DLD1 (cell line): Measurements from ENCODE around the gene NACA.
"Not testable (repeated sequence)": the region's sequence is repeated elsewhere in the genome, so short reads cannot be mapped to it uniquely, and the experiment has no call there.

Experiments
- in situ Hi-C: cut with HindIII; loops from 2 replicates; pipeline ENCODE4 v1.10.0; 2017; ENCODE audit warnings: low sequenced_read_pairs

The NACA gene

DNA sequence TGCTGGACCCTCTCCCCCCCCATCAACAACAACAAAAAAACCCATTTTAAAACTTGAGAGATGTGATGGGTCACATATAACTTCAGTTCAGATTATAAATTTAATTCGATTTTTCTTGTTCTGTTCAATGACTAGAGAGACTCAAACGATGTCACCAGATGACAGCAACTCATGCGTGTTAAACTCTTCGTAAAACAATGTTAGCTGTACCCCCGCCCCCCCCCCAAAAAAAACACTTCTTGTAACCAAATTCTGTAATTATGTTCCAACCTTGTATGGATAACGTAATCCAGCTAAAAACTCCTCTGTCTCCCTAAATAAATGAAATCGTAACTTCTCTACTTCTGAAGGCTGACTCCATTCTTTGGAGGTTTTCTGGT, 614 bp upstream of the NACA start:
- in situ Hi-C loops: no loop called here

DNA sequence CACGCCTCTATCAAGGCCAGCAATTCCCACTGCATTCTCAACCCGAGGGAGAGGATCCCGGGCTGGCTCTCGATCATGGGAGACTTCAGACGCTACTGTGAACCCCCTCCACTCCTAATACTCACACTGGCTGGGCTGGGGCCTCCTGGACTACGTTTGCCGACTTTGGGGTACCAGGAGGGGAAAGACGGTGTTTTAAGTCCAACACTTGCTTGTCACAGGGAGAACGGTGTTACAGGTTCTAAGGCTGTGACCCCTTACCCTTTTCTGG, 463 bp downstream of the NACA start:
- in situ Hi-C loops: no loop called here

DNA sequence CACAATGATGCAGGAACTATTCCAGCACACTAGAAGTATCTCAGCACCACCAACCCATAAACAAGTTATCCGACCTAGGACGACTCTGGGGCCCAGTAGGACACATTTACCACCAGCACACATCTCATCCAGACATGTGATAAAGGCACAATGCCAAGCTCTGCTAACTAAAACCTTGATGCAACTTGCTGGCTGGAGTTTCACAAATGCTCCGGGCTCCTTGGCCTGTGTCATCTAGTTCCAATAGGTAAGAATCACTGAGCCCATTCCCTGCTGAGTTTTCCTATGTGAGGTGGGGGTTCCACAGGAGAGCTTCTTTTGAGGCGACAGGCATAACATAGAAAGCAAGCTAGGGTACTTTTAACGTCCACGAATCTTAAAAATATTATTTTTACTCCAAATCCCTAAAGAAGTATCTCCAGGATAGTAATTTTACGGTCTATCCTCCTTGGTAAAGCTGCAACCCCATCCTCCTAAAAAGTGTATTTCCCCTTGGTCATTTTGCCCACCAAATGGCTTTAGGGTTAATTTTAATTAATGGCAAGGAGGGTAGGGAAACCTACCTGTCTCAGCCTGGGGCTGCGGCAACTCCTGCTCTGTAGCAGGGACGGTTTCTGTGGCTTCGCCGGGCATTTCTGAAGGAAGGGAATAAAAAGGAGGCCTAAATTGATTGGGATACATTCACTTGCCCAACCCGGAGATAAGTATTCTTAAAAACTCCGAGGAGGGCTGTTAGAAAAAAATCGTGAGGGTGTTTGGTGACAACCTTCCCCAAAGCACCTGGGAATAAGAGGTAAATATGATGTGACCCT, 1.0 kb downstream of the NACA start:
- in situ Hi-C loops: no loop called here

DNA sequence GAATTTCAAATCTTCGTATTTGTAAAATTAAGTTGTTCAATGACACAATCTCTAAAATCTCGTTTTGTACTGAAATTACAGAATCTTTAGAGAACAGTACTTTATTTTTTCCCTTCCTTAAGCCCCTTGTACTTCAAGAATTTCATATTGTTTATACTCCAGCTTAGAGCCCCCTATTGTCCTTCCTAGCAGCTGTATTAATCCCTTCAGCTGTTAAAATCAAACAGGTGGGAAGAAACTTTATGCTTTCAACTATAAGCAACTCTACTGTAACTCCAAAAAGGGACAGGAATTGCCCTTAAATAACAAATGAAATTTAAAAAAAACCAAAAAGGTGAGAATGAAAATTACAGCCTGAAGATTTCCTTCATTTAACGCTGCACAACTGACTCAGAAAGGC, 1.7 kb downstream of the NACA start:
- in situ Hi-C loops: no loop called here

DNA sequence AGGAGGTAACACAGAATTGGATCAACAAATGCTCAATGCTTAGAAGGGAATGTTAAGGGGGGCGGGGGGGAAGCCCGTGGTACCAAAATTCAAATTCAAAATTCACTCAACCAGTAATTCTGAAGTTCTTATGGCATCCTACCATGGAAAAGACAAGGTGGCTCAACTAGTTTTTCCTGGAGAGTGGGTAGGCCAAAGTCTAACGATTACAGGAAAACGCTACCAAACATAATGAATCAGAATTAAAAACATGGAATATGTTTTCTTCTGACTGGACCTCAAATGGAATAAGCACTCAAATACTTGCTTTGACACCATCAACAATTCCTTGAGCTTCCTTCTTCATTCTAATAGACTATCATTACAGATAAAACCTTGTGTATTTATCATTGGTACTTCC, 2.3 kb downstream of the NACA start:
- in situ Hi-C loops: no loop called here

DNA sequence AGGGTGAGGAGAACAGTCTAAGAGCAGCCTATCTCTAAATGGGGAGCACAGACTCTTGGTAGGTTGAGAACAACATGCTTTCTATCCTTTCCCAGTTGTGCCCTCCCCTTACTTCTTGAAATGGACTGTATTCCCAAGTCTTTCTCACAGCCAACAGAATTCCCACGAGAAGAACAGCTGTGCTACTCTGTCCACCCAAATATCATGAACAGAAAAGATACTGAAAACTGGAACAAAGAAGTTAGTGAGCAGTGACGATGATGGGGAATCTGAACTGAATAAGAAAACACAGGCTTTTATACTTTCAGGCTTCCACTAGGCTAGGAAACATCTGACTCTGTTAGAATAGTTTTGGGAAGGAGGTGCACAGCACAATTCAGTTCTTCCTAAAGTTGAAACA, 3.4 kb downstream of the NACA start:
- in situ Hi-C loops: no loop called here

DNA sequence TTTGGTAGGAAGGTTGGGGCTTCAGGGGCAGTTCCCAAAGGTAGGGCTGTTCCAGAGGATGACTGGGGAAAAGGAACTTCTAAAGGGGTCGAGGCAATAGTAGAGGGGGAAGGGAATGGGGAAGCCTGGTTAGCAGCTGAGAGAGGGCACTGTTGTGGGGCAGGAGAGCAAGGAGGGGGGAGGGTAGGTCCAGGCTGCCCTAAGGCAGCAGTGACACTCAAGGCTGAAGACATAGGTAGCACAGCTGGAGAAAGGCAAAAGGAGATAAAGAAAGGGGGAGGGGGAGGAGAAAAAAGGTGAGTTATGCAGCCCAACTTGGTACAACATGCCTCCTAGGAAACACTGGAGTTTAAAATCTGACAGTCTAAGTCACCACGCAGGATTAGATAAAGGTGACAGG, 3.9 kb downstream of the NACA start:
- in situ Hi-C loops: no loop called here

DNA sequence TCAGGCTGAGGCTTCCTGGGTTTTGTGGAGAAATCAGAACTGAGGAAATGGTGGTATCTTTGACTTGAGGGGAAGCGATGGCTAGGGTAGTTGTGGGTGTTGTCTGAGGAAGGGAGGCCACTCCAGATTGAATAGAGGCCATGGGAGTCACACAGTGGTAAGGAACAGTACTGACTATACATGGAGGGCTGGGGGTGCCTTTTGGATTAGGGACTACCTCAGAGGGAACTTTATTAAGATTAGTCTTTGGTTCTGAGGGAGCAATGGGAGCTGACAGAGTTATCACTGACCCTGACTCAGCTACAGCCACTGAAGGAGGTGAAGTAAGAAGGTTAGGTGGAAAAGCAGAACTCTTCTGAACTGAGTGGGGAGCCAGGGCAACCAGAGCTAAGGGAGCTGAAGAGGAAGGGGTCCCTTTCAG, 4.4 kb downstream of the NACA start:
- in situ Hi-C loops: no loop called here

DNA sequence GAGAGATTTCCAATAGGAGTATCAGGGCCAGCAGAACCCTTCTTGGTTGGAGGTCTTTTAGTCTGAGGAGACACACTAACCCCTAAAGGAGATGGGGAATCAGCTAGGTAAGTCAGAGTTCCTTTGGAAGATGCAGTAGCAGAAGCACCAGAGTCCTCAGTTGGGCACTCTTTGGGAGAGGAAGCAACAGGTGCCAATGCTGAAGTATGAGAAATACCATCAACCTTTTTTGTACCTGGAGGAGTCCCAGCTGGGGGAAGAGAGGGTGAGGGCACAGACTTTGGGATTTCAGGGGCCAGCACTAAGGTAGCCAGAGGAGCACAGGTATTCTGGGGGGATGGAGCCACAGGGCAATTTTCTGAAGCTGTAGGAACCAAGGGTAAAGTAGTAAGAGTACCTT, 6.0 kb downstream of the NACA start:
- in situ Hi-C loops: no loop called here

DNA sequence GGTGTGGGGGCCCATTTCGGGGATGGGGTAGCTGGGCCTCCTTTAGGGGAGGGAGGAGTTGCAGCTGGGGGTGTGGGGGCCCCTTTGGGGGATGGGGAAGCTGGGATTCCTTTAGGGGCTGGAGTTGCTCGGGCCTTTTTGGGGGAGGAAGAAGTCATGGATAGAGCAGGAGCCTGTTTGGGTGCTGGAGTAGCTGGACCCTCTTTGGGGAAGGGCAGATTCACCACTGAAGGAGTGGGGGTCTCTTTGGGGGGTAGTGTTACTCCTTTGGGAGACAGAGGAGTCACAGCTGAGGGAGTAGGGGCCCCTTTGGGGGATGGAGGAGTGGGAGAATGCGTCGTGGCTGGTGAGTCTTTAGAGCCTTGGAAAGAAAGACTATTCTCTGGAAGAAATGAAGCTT, 6.5 kb downstream of the NACA start:
- in situ Hi-C loops: no loop called here

DNA sequence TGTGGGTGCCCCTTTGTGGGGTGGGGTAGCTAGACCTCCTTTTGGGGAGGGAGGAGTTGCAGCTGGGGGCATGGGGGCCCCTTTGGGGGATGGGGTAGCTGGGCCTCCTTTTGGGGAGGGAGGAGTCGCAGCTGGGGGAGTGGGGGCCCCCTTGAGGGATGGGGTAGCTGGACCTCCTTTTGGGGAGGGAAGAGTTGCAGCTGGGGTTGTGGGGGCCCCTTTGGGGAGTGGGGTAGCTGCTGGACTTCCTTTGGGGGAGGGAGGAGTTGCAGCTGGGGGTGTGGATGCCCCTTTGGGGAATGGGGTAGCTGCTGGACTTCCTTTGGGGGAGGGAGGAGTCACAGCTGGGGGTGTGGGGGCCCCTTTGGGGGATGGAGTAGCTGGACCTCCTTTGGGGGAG, 7.0 kb downstream of the NACA start:
- in situ Hi-C loops: no loop called here

DNA sequence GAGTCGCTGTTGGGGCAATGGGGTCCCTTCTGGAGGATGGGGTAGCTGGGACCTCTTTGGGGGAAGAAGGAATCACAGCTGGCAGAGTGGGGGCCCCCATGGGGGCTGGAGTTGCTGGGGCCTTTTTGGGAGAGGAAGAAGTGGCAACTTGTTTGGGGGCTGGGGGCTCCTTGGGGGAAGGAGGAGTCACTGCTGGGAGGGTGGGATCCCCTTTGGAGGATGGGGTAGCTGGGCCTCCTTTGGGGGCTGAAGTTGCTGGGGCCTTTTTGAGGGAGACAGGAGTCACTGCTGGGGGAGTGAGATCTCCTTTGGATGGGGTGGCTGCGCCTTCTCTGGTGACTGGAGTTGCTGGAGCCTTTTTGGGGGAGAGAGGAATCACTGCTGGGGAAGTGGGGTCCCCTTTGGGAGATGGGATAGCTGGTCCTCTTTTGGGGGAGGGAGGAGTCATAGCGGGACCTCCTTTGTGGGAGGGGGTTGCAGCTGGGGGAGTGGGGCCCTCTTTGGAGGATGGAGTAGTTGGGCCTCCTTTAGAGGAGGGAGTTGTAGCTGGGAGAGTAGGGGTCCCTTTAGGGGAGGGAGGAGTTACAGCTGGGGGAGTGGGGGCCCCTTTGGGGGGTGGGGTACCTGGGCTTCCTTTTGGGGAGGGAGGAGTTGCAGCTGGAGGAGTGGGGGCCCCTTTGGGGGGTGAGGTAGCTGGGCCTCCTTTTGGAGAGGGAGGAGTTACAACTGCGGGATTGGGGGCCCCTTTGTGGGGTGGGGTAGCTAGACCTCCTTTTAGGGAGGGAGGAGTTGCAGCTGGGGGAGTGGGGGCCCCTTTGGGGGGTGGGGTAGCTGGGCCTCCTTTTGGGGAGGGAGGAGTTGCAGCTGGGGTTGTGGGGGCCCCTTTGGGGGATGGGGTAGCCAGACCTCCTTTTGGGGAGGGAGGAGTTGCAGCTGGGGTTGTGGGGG, 7.9 kb downstream of the NACA start:
- in situ Hi-C loops: no loop called here

DNA sequence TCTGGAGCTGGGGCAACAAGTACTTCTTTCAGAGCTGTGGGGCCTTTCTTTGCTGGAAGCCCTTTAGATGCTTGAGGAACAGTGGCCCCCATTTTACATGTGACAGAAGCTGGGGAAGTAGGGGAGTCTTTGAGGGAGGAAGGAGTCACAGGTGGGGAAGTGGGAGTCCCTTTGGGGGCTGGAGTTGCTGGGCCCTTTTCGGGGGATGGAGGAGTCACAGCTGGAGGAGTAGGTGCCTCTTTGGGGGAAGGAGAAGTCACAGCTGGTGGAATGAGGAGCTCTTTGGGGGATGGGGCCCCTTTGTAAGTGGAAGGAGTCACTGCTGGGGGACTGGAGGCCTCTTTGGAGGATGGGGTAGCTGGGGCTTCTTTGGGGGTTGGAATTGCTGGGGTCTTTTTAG, 8.6 kb downstream of the NACA start:
- in situ Hi-C loops: no loop called here

DNA sequence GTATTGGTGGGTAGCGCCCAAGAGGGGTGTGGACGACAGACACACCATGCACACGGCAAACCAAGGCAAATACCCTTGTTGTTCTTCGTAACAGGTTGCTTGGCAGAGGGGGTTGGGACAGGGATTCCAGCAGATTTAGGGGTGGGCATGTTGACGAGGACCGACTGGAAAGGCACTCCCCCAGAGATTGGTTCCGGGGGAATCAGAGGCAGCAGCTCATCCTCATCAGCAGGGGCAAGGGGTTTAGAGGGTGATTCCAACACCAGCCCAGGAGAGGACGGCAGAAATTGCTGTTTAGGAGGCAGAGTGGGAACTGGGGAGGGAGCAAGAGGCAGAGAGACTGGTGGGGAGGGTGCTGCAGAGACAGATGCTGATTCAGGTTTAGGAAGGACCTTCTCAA, 9.3 kb downstream of the NACA start:
- in situ Hi-C loops: no loop called here

DNA sequence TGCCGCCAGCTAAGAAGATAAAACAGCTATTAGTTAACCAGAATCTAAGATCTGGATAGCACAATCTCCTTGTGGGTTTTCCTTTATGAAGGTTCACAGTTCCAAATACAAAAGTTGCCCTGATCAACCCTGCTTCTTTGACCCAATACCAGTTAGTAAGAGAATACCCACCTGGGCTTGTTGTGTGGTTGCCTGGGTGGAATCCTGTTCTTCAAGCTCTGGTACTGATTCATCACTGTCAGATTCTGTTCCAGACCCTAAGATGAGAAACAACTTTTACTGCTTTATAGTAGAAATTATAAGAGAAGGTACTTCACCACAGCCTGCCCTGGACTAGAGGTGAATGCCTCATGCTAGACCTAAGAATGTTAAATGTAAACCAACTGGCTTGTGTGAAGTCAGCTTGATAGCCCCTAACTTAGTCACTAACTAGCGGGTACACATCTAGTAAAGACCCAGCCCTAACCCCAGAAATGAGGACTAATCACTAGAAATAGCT, 10.6 kb downstream of the NACA start:
- in situ Hi-C loops: no loop called here

DNA sequence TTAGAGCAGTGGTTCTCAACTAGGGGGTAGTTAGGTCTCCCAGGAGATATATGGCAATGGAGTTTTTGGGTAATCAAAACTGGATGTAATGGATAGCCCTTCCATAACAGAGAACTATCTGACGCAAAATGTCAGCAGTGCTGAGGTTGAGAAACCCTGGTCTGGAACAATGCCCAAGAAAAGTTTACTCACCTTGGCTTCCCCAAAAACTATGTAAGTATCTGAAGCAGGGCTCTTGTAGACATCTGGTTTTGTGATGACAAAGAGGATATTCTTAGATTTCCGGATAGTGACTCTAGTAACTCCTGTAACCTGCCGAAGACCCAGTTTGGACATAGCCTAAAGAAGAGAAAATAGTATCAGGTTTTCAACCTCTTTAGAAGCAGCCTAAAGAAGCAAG, 11.8 kb downstream of the NACA start:
- in situ Hi-C loops: no loop called here

DNA sequence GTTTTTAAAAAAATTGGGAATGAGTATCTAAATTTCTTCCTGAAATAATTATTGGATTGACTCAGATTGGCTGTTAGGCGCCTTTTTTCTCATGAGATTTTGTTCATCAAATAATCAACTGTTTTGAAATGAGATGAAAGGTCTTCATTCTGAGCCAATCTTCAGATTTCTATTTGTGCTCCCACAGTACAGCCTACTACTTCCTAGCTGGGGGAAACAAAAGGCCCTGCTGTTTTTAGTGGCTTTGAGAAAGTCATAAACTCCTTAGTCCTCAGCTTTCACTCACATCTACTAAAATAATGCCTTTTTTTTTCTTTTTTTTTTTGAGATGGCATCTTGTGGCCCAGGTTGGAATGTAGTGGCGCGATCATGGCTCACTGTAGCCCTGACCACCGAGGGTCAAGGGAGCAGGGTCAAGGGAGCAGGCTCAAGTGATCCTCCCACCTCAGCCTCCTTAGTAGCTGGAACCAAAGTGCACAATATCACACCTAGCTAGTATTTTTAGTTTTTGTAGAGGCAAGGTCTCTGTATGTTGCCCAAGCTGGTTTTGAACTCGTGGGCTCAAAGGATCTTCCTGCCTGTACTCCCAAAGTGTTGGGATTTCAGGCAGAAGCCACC, 15.2 kb downstream of the NACA start:
- in situ Hi-C loops: no loop called here

DNA sequence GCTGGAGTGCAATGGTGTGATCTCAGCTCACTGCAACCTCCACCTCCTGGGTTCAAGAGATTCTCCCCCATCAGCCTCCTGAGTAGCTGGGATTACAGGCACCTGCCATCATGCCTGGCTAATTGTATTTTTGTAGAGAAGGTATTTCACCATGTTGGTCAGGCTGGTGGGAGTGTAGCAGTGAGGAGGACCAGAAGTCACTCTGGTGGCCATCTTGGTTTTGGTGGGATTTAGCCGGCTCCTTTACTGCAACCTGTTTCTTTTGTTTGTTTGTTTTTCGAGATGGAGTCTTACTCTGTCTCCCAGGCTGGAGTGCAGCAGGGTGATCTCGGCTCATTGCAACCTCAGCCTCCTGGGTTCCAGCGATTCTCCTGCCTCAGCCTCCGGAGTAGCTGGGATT, 20.6 kb downstream of the NACA start:
- in situ Hi-C loops: not testable (repeated sequence)

DNA sequence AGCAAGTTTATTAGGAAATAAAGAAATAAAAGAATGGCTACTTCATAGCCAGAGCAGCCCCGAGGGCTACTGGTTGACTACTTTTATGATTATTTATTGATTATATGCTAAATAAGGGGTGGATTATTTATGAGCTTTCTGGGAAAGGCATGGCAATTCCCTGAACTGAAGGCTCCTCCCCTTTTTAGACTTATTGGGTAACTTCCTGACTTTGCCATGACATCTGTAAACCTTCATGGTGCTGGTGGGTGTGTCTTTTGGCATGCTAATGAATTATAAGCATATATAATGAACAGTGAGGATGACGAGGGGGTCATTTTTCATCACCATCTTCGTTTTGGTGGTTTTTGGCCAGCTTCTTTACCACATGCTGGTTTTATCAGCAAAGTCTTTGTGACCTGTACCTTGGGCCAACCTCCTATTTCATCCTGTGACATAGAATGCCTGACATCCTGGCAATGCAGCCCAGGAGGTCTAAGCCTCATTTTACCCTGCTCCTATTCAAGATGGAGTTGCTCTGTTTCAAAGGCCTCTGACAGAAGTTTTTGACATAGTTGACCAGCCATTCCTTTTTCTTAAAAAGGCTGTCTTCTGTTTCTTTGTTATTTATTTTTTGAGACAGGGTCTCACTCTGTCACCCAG, 26.0 kb downstream of the NACA start:
- in situ Hi-C loops: no loop called here

DNA sequence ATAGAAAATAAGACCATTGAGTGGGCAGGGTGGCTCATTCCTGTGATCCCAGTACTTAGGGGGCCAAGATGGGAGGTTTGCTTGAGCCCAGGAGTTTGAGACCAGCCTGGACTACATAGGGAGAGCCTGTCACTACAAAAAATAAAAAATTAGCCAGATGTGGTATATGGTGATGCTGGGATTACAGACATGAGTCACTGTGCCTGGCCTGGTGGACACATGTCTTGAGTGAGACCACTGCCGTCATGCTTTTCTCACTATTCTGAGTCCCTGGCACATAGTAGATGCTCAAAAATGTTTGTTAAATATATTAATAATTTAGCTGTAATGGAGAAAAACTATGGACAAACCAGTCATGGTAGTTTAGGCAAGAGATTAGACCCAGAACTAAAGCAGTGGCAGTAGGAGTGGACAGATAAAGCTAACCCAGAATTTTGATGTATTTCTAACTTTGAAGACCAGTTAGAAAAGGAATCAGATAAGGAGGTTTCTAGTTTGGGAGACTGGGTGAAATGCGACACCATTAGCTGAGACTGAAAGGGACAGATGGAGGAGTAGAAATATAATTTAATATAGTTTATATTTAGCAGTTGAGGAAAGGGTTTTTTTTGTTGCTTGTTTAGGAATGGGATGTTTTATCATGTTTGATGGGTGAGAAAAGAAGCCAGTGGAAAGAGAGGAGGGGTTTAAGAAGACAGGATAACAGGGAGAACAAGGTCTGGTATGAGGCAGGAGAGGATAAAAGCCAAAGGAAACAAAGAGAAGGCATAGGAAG, 29.6 kb downstream of the NACA start:
- in situ Hi-C loops: no loop called here

DNA sequence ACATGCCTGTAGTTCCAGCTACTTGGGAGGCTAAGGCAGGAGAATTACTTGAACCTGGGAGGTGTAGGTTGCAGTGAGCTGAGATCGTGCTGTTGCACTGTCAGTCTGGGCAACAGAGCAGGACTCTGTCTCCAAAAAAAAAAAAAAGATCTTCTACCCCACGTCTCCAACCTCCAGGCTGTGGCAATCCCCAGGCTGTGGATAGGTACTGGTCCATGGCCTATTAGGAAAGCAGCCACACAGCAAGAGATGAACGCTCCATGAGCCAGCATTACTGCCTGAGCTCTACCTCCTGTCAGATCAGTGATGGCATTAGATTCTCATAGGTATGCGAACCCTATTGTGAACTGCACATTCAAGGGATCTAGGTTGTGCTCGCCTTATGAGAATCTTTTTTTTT, 30.9 kb downstream of the NACA start:
- in situ Hi-C loops: no loop called here
